ENCODE data around the gene LRCH1.

DNA sequence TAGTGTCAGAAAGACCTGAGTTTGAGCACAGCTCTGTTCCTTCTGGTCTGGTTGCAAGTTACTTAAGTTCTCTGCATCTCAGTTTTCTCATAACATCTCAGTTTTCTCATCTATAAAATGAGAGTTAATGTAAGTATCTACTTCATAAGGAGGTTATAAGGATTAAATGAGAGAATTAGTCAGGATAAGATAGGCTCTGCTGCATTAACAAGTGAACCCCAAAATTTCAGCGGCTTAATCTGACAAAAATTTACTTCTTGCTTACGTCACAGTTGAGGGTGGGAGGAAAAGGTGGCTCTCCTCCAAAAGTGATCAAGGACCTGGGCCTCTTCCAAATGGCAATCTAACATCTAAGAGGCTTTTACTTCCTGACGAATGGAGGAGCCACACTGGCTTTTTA, 31.5 kb upstream of the LRCH1 start:
- no peak for TF ChIP-seq TCF7 (CRISPR knock-in tag; IDR thresholded peaks at IDR 0.05; ENCODE audit: low read depth)
- TF ChIP-seq, protein P1, sequence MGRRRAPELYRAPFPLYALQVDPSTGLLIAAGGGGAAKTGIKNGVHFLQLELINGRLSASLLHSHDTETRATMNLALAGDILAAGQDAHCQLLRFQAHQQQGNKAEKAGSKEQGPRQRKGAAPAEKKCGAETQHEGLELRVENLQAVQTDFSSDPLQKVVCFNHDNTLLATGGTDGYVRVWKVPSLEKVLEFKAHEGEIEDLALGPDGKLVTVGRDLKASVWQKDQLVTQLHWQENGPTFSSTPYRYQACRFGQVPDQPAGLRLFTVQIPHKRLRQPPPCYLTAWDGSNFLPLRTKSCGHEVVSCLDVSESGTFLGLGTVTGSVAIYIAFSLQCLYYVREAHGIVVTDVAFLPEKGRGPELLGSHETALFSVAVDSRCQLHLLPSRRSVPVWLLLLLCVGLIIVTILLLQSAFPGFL (CRISPR knock-in tag; IDR thresholded peaks at IDR 0.05; ENCODE audit: borderline replicate concordance), result no peak
- no peak for TF ChIP-seq NR1H2 (CRISPR knock-in tag; IDR thresholded peaks at IDR 0.05)
- TF ChIP-seq, protein P2, sequence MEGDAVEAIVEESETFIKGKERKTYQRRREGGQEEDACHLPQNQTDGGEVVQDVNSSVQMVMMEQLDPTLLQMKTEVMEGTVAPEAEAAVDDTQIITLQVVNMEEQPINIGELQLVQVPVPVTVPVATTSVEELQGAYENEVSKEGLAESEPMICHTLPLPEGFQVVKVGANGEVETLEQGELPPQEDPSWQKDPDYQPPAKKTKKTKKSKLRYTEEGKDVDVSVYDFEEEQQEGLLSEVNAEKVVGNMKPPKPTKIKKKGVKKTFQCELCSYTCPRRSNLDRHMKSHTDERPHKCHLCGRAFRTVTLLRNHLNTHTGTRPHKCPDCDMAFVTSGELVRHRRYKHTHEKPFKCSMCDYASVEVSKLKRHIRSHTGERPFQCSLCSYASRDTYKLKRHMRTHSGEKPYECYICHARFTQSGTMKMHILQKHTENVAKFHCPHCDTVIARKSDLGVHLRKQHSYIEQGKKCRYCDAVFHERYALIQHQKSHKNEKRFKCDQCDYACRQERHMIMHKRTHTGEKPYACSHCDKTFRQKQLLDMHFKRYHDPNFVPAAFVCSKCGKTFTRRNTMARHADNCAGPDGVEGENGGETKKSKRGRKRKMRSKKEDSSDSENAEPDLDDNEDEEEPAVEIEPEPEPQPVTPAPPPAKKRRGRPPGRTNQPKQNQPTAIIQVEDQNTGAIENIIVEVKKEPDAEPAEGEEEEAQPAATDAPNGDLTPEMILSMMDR (IDR thresholded peaks at IDR 0.05), result no peak
- no peak for TF ChIP-seq FOXJ3 (CRISPR knock-in tag; IDR thresholded peaks at IDR 0.05; ENCODE audit: borderline replicate concordance)
- no peak for TF ChIP-seq MXD4 (CRISPR knock-in tag; IDR thresholded peaks at IDR 0.05; ENCODE audit: borderline replicate concordance)
- TF ChIP-seq GABPB1 (CRISPR knock-in tag; IDR thresholded peaks at IDR 0.05), result no peak
- no peak for TF ChIP-seq ESRRA (CRISPR knock-in tag; IDR thresholded peaks at IDR 0.05; ENCODE audit: borderline replicate concordance)
- TF ChIP-seq SP1 (CRISPR knock-in tag; conservative IDR thresholded peaks at IDR 0.05), result no peak
- TF ChIP-seq, protein P3, sequence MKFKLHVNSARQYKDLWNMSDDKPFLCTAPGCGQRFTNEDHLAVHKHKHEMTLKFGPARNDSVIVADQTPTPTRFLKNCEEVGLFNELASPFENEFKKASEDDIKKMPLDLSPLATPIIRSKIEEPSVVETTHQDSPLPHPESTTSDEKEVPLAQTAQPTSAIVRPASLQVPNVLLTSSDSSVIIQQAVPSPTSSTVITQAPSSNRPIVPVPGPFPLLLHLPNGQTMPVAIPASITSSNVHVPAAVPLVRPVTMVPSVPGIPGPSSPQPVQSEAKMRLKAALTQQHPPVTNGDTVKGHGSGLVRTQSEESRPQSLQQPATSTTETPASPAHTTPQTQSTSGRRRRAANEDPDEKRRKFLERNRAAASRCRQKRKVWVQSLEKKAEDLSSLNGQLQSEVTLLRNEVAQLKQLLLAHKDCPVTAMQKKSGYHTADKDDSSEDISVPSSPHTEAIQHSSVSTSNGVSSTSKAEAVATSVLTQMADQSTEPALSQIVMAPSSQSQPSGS (CRISPR knock-in tag; IDR thresholded peaks at IDR 0.05; ENCODE audit: borderline replicate concordance, low read depth), result no peak
- TF ChIP-seq, protein P4, sequence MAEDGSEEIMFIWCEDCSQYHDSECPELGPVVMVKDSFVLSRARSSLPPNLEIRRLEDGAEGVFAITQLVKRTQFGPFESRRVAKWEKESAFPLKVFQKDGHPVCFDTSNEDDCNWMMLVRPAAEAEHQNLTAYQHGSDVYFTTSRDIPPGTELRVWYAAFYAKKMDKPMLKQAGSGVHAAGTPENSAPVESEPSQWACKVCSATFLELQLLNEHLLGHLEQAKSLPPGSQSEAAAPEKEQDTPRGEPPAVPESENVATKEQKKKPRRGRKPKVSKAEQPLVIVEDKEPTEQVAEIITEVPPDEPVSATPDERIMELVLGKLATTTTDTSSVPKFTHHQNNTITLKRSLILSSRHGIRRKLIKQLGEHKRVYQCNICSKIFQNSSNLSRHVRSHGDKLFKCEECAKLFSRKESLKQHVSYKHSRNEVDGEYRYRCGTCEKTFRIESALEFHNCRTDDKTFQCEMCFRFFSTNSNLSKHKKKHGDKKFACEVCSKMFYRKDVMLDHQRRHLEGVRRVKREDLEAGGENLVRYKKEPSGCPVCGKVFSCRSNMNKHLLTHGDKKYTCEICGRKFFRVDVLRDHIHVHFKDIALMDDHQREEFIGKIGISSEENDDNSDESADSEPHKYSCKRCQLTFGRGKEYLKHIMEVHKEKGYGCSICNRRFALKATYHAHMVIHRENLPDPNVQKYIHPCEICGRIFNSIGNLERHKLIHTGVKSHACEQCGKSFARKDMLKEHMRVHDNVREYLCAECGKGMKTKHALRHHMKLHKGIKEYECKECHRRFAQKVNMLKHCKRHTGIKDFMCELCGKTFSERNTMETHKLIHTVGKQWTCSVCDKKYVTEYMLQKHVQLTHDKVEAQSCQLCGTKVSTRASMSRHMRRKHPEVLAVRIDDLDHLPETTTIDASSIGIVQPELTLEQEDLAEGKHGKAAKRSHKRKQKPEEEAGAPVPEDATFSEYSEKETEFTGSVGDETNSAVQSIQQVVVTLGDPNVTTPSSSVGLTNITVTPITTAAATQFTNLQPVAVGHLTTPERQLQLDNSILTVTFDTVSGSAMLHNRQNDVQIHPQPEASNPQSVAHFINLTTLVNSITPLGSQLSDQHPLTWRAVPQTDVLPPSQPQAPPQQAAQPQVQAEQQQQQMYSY (CRISPR knock-in tag; IDR thresholded peaks at IDR 0.05), result no peak
- TF ChIP-seq, protein P5, sequence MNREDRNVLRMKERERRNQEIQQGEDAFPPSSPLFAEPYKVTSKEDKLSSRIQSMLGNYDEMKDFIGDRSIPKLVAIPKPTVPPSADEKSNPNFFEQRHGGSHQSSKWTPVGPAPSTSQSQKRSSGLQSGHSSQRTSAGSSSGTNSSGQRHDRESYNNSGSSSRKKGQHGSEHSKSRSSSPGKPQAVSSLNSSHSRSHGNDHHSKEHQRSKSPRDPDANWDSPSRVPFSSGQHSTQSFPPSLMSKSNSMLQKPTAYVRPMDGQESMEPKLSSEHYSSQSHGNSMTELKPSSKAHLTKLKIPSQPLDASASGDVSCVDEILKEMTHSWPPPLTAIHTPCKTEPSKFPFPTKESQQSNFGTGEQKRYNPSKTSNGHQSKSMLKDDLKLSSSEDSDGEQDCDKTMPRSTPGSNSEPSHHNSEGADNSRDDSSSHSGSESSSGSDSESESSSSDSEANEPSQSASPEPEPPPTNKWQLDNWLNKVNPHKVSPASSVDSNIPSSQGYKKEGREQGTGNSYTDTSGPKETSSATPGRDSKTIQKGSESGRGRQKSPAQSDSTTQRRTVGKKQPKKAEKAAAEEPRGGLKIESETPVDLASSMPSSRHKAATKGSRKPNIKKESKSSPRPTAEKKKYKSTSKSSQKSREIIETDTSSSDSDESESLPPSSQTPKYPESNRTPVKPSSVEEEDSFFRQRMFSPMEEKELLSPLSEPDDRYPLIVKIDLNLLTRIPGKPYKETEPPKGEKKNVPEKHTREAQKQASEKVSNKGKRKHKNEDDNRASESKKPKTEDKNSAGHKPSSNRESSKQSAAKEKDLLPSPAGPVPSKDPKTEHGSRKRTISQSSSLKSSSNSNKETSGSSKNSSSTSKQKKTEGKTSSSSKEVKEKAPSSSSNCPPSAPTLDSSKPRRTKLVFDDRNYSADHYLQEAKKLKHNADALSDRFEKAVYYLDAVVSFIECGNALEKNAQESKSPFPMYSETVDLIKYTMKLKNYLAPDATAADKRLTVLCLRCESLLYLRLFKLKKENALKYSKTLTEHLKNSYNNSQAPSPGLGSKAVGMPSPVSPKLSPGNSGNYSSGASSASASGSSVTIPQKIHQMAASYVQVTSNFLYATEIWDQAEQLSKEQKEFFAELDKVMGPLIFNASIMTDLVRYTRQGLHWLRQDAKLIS (CRISPR knock-in tag; IDR thresholded peaks at IDR 0.05; ENCODE audit: borderline replicate concordance), result no peak
- no peak for TF ChIP-seq CBFB (CRISPR knock-in tag; IDR thresholded peaks at IDR 0.05; ENCODE audit: low read depth)
- no peak for TF ChIP-seq NFYB (CRISPR knock-in tag; conservative IDR thresholded peaks at IDR 0.05; ENCODE audit: low read depth)
